Measurements from ENCODE around the gene KIAA0513.

Gene KIAA0513

GRCh38 chr16:85088570-85089199 lies 61.1 kb downstream of the KIAA0513 start:
- no peak for DNase-seq (ENCODE audit: low read depth, low spot score)

- DNase-seq (ENCODE audit: low read depth, low spot score), result no peak
These were observed 61.9 kb downstream of the KIAA0513 start for GRCh38 chr16:85089525-85089924.

- DNase-seq (ENCODE audit: low read depth, low spot score), result no peak
These were observed 62.6 kb downstream of the KIAA0513 start for GRCh38 chr16:85090181-85090580.

GRCh38 chr16:85090873-85091521 lies 63.4 kb downstream of the KIAA0513 start:
- DNase-seq (ENCODE audit: low read depth, low spot score), result no peak

GRCh38 chr16:85091522-85091910 lies 63.9 kb downstream of the KIAA0513 start:
- no peak for DNase-seq (ENCODE audit: low read depth, low spot score)

- DNase-seq (ENCODE audit: low read depth, low spot score), result no peak
These were observed 64.7 kb downstream of the KIAA0513 start for GRCh38 chr16:85092309-85092708.

GRCh38 chr16:85092851-85093250 lies 65.3 kb downstream of the KIAA0513 start:
- no peak for DNase-seq (ENCODE audit: low read depth, low spot score)

GRCh38 chr16:85093705-85094104 lies 66.1 kb downstream of the KIAA0513 start:
- DNase-seq (ENCODE audit: low read depth, low spot score), result no peak

- DNase-seq (ENCODE audit: low read depth, low spot score), result no peak
These were observed 66.7 kb downstream of the KIAA0513 start for GRCh38 chr16:85094176-85094805.

- DNase-seq (ENCODE audit: low read depth, low spot score), result no peak
These were observed 67.2 kb downstream of the KIAA0513 start for GRCh38 chr16:85094812-85095211.

- no peak for DNase-seq (ENCODE audit: low read depth, low spot score)
These were observed 69.3 kb downstream of the KIAA0513 start for GRCh38 chr16:85096921-85097320.

- DNase-seq (ENCODE audit: low read depth, low spot score), result no peak
These were observed 71.0 kb downstream of the KIAA0513 start for GRCh38 chr16:85098565-85098964.

GRCh38 chr16:85100265-85100664 lies 72.7 kb downstream of the KIAA0513 start:
- no peak for DNase-seq (ENCODE audit: low read depth, low spot score)

- no peak for DNase-seq (ENCODE audit: low read depth, low spot score)
These were observed 74.5 kb downstream of the KIAA0513 start for GRCh38 chr16:85101956-85102630.

GRCh38 chr16:85103114-85104079 lies 75.8 kb downstream of the KIAA0513 start:
- no peak for DNase-seq (ENCODE audit: low read depth, low spot score)

- DNase-seq (ENCODE audit: low read depth, low spot score), result no peak
These were observed 76.6 kb downstream of the KIAA0513 start for GRCh38 chr16:85104147-85104546.

- DNase-seq (ENCODE audit: low read depth, low spot score), result no peak
These were observed 77.3 kb downstream of the KIAA0513 start for GRCh38 chr16:85104821-85105391.

- DNase-seq (ENCODE audit: low read depth, low spot score), result no peak
These were observed 77.9 kb downstream of the KIAA0513 start for GRCh38 chr16:85105475-85105874.

GRCh38 chr16:85107083-85107482 lies 79.5 kb downstream of the KIAA0513 start:
- no peak for DNase-seq (ENCODE audit: low read depth, low spot score)

GRCh38 chr16:85107532-85107931 lies 79.9 kb downstream of the KIAA0513 start:
- DNase-seq (ENCODE audit: low read depth, low spot score), result no peak

GRCh38 chr16:85110105-85110504 lies 82.5 kb downstream of the KIAA0513 start:
- DNase-seq (ENCODE audit: low read depth, low spot score), result no peak

Measured in brain pericyte (primary cell).